ENCODE data around the gene CITED2.

DNA sequence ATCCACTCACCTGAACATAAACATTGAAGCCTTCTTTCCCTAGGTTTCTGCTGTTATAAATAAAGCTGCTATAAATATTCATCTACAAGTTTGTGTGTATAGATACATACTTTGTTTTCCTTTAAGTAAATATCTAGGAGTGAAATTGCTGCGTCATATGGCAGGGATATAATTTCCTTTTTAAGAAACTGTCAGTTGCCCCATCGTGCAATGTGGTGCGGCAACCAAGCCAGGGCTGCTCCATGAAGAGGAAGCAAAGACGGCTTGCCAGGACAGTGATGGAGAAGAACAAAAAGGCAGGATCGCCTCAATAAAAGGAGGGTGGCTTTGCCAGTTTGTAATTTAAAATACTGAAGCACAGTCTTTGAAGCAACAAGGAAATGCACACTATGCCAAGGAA is 36.6 kb downstream of the CITED2 start:
- TF ChIP-seq, protein P1, sequence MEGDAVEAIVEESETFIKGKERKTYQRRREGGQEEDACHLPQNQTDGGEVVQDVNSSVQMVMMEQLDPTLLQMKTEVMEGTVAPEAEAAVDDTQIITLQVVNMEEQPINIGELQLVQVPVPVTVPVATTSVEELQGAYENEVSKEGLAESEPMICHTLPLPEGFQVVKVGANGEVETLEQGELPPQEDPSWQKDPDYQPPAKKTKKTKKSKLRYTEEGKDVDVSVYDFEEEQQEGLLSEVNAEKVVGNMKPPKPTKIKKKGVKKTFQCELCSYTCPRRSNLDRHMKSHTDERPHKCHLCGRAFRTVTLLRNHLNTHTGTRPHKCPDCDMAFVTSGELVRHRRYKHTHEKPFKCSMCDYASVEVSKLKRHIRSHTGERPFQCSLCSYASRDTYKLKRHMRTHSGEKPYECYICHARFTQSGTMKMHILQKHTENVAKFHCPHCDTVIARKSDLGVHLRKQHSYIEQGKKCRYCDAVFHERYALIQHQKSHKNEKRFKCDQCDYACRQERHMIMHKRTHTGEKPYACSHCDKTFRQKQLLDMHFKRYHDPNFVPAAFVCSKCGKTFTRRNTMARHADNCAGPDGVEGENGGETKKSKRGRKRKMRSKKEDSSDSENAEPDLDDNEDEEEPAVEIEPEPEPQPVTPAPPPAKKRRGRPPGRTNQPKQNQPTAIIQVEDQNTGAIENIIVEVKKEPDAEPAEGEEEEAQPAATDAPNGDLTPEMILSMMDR (IDR thresholded peaks at IDR 0.05; ENCODE audit: insufficient read depth, low read depth, low read length): no peak
- TF ChIP-seq EZH2 (IDR thresholded peaks at IDR 0.05; ENCODE audit: insufficient read depth, low read length): no peak
